GM20431 (cell line): ENCODE measurements around the gene IFNW1.

ENCODE experiments used
- in situ Hi-C: fragments of 300-500 bp; cut with MseI, MboI; formaldehyde crosslinking; loops from one replicate; pipeline ENCODE4 v1.15.0; 2020; ENCODE audit warnings: low sequenced_read_pairs; ENCODE audit not compliant: unreplicated experiment

Gene IFNW1

GRCh38 chr9:21114311-21114710 is 27.3 kb downstream of the IFNW1 start:
- in situ Hi-C loops, result loop anchor here (25.0 kb wide), 1 partner anchor 1652 kb away; no protein-coding TSS in a partner anchor

DNA sequence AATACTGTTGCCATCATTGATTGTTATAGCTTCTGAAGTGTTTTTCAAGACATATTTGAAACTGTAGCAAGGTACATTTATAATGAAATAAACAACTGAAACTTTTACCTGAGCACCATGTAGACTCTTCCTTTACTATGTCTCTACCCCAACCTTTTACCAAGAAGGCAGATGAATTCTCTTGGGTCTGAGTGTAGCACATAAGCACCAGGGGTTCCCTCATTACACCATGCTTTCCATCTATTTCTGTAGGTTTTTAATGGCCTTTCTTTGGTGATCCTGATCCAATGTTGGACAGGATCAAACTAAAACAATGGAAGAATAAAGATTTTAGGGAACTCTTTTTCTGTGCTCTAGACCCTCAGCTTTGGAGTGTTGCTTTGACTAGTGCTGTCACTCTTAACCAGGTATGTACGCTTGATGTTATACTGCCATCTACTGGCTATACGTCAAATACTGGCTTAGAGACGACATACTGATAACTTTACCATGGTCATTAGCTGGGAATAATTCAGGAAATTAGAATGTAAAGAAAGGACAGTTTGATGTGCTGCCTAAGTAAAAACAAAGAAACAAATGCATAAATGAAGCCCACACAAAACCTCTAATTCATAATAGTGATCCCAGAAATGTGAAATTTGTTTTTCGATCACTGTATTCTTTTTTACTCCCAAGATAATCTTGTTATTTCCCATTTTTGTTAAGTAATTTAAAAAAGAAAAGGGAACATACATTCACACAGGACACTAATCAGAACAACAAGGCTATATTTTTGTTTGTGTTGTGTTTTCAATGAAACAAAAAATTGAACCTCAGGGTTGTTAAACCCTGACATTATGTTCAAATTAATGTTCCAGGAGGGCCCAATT is 30.7 kb downstream of the IFNW1 start:
- in situ Hi-C loops, result loop anchor here (25.0 kb wide), 1 partner anchor 1649 kb away; no protein-coding TSS in a partner anchor

DNA sequence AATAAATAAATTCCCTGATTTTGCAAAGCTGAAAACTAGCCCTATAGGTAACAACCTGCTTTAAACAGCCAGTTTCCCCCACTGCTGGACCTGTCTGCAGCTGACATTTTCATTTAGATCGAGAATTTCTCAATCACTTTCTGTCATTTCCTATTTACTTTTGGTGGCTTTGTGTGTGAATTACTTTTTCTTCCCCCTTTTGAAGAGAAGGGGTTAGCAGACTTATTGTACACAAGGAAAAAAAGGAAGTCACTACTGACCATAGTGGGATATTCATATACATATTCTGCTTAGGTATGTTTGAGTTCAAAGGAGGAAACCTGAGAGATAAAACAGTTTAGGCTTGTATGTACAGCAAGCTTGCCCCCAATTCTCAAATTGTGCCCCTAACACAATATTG is 36.8 kb downstream of the IFNW1 start:
- in situ Hi-C loops, result loop anchor here (25.0 kb wide), 1 partner anchor 1642 kb away; no protein-coding TSS in a partner anchor

GRCh38 chr9:21102305-21102704 is 39.3 kb downstream of the IFNW1 start:
- in situ Hi-C loops, result loop anchor here (25.0 kb wide), 1 partner anchor 1640 kb away; no protein-coding TSS in a partner anchor

GRCh38 chr9:21097817-21098216 is 43.8 kb downstream of the IFNW1 start:
- in situ Hi-C loops, result no loop called here

GRCh38 chr9:21096901-21097255 is 44.8 kb downstream of the IFNW1 start:
- in situ Hi-C loops, result no loop called here

GRCh38 chr9:21096172-21096900 is 45.3 kb downstream of the IFNW1 start:
- in situ Hi-C loops, result no loop called here

- in situ Hi-C loops, result no loop called here
These were observed 46.1 kb downstream of the IFNW1 start for GRCh38 chr9:21095561-21095960.
